Measurements from ENCODE around the gene ABTB2.
"Not testable (repeated sequence)": the region's sequence is repeated elsewhere in the genome, so short reads cannot be mapped to it uniquely, and the experiment has no call there.

The ABTB2 gene

GRCh38 chr11:34395916-34396550, 38.2 kb upstream of the ABTB2 start:
- Histone ChIP-seq H2BK5ac (ENCODE audit: low read length) (no peak overlapping the region), H2BK12ac (ENCODE audit: low read length) (no peak overlapping the region), H4K8ac (ENCODE audit: low read depth, low read length) (no peak overlapping the region), H2AK5ac (ENCODE audit: low read depth, low read length) (no peak overlapping the region), H3K27ac (replicated peaks; ENCODE audit: low read length) (no peak overlapping the region), H3K79me1 (ENCODE audit: low read depth, low read length) (no peaks in the 10 kb centered on the region), H3K27me3 (ENCODE audit: control insufficient read depth in 3 of 3, insufficient read depth in 3 of 3, low read depth in 1 of 3, low read length in 3 of 3) (no peaks in the 10 kb centered on the region), H4K91ac (ENCODE audit: low read depth, low read length, poor library complexity) (no peak overlapping the region), H3K4me2 (ENCODE audit: insufficient read depth, low read length, poor library complexity, severe bottlenecking) (no peak overlapping the region), H2BK15ac (ENCODE audit: low read length) (no peak overlapping the region), H3K9ac (ENCODE audit: low read depth, low read length, poor library complexity) (no peak overlapping the region), H3K4me1 (ENCODE audit: control insufficient read depth in 2 of 2, insufficient read depth in 1 of 2, low read depth in 1 of 2, low read length in 2 of 2) (peaks cover 0 to 2% of the 10 kb centered on the region in 2 donors), H3K36me3 (replicated peaks in 1 of 2; ENCODE audit: control insufficient read depth in 2 of 2, insufficient read depth in 2 of 2, low read length in 2 of 2) (no peaks in the 10 kb centered on the region), H2AFZ (ENCODE audit: low read length) (no peak overlapping the region), H2BK120ac (ENCODE audit: low read depth, low read length) (no peak overlapping the region), H3K18ac (ENCODE audit: low read length) (no peak overlapping the region), H3K23ac (ENCODE audit: low read depth, low read length, poor library complexity) (no peak overlapping the region), H3K4me3 (ENCODE audit: low read length in 2 of 2) (no peak overlapping the region), H3K9me3 (replicated peaks in 1 of 2; ENCODE audit: control insufficient read depth in 2 of 2, insufficient read depth in 1 of 2, low read depth in 1 of 2, low read length in 2 of 2) (peaks cover 0 to 2% of the 10 kb centered on the region in 2 donors), H3K14ac (ENCODE audit: low read length) (no peak overlapping the region), H3K4ac (ENCODE audit: low read length) (no peak overlapping the region)
- DNase-seq (ENCODE audit: low spot score), result no peak
- no CpG with 5 or more reads among the region's 1 CpG for WGBS, 2 donors (ENCODE audit: extremely low coverage in 2 of 2, insufficient read length in 2 of 2, insufficient replicate concordance in 1 of 2)

- Histone ChIP-seq H2BK5ac (ENCODE audit: low read length) (no peak overlapping the region), H3K9me3 (replicated peaks in 1 of 2; ENCODE audit: control insufficient read depth in 2 of 2, insufficient read depth in 1 of 2, low read depth in 1 of 2, low read length in 2 of 2) (no peaks in the 10 kb centered on the region), H2BK15ac (ENCODE audit: low read length) (no peak overlapping the region), H3K23ac (ENCODE audit: low read depth, low read length, poor library complexity) (no peak overlapping the region), H3K27ac (replicated peaks; ENCODE audit: low read length) (no peak overlapping the region), H3K27me3 (ENCODE audit: control insufficient read depth in 3 of 3, insufficient read depth in 3 of 3, low read depth in 1 of 3, low read length in 3 of 3) (no peaks in the 10 kb centered on the region), H3K14ac (ENCODE audit: low read length) (no peak overlapping the region), H3K4me1 (ENCODE audit: control insufficient read depth in 2 of 2, insufficient read depth in 1 of 2, low read depth in 1 of 2, low read length in 2 of 2) (peaks cover 0 to 2% of the 10 kb centered on the region in 2 donors), H2AK5ac (ENCODE audit: low read depth, low read length) (no peak overlapping the region), H4K8ac (ENCODE audit: low read depth, low read length) (no peak overlapping the region), H2AFZ (ENCODE audit: low read length) (no peak overlapping the region), H3K36me3 (replicated peaks in 1 of 2; ENCODE audit: control insufficient read depth in 2 of 2, insufficient read depth in 2 of 2, low read length in 2 of 2) (no peaks in the 10 kb centered on the region), H2BK12ac (ENCODE audit: low read length) (no peak overlapping the region), H4K91ac (ENCODE audit: low read depth, low read length, poor library complexity) (no peak overlapping the region), H3K9ac (ENCODE audit: low read depth, low read length, poor library complexity) (no peak overlapping the region), H3K4me2 (ENCODE audit: insufficient read depth, low read length, poor library complexity, severe bottlenecking) (no peak overlapping the region), H2BK120ac (ENCODE audit: low read depth, low read length) (no peak overlapping the region), H3K4ac (ENCODE audit: low read length) (no peak overlapping the region), H3K4me3 (ENCODE audit: low read length in 2 of 2) (no peak overlapping the region), H3K18ac (ENCODE audit: low read length) (no peak overlapping the region), H3K79me1 (ENCODE audit: low read depth, low read length) (no peaks in the 10 kb centered on the region)
- WGBS, 2 donors (ENCODE audit: extremely low coverage in 2 of 2, insufficient read length in 2 of 2, insufficient replicate concordance in 1 of 2), result no CpG with 5 or more reads among the region's 6 CpGs
- no peak for DNase-seq (ENCODE audit: low spot score)
These were observed 37.0 kb upstream of the ABTB2 start for GRCh38 chr11:34394771-34395300.

GRCh38 chr11:34387653-34388052, 29.8 kb upstream of the ABTB2 start:
- no peaks in the 10 kb centered on the region for H3K36me3 ChIP-seq (replicated peaks in 1 of 2; ENCODE audit: control insufficient read depth in 2 of 2, insufficient read depth in 2 of 2, low read length in 2 of 2)
- H2AK5ac ChIP-seq (ENCODE audit: low read depth, low read length), result no peak overlapping the region
- no peaks in the 10 kb centered on the region for H3K79me1 ChIP-seq (ENCODE audit: low read depth, low read length)
- H3K18ac ChIP-seq (ENCODE audit: low read length), result no peak overlapping the region
- H3K27me3 ChIP-seq (ENCODE audit: control insufficient read depth in 3 of 3, insufficient read depth in 3 of 3, low read depth in 1 of 3, low read length in 3 of 3), result no peaks in the 10 kb centered on the region
- WGBS, 2 donors (ENCODE audit: extremely low coverage in 2 of 2, insufficient read length in 2 of 2, insufficient replicate concordance in 1 of 2), result no CpG with 5 or more reads among the region's 1 CpG
- H3K4me1 ChIP-seq (ENCODE audit: control insufficient read depth in 2 of 2, insufficient read depth in 1 of 2, low read depth in 1 of 2, low read length in 2 of 2), result no peaks in the 10 kb centered on the region
- H2AFZ ChIP-seq (ENCODE audit: low read length), result no peak overlapping the region
- DNase-seq (ENCODE audit: low spot score), result no peak
- no peak overlapping the region for H4K91ac ChIP-seq (ENCODE audit: low read depth, low read length, poor library complexity)
- H2BK12ac ChIP-seq (ENCODE audit: low read length), result no peak overlapping the region
- H4K8ac ChIP-seq (ENCODE audit: low read depth, low read length), result no peak overlapping the region
- H3K4me3 ChIP-seq (ENCODE audit: low read length in 2 of 2), result no peak overlapping the region
- H3K23ac ChIP-seq (ENCODE audit: low read depth, low read length, poor library complexity), result no peak overlapping the region
- no peak overlapping the region for H3K9ac ChIP-seq (ENCODE audit: low read depth, low read length, poor library complexity)
- H2BK15ac ChIP-seq (ENCODE audit: low read length), result no peak overlapping the region
- no peak overlapping the region for H3K4ac ChIP-seq (ENCODE audit: low read length)
- no peak overlapping the region for H3K14ac ChIP-seq (ENCODE audit: low read length)
- H2BK5ac ChIP-seq (ENCODE audit: low read length), result no peak overlapping the region
- no peaks in the 10 kb centered on the region for H3K9me3 ChIP-seq (replicated peaks in 1 of 2; ENCODE audit: control insufficient read depth in 2 of 2, insufficient read depth in 1 of 2, low read depth in 1 of 2, low read length in 2 of 2)
- no peak overlapping the region for H3K4me2 ChIP-seq (ENCODE audit: insufficient read depth, low read length, poor library complexity, severe bottlenecking)
- H2BK120ac ChIP-seq (ENCODE audit: low read depth, low read length), result no peak overlapping the region
- H3K27ac ChIP-seq (replicated peaks; ENCODE audit: low read length), result no peak overlapping the region

GRCh38 chr11:34386356-34386755, 28.5 kb upstream of the ABTB2 start:
- H4K8ac ChIP-seq (ENCODE audit: low read depth, low read length); H2BK15ac ChIP-seq (ENCODE audit: low read length); H3K4me2 ChIP-seq (ENCODE audit: insufficient read depth, low read length, poor library complexity, severe bottlenecking); DNase-seq (ENCODE audit: low spot score); H3K4me1 ChIP-seq (ENCODE audit: control insufficient read depth in 2 of 2, insufficient read depth in 1 of 2, low read depth in 1 of 2, low read length in 2 of 2); H3K27ac ChIP-seq (replicated peaks; ENCODE audit: low read length); H3K14ac ChIP-seq (ENCODE audit: low read length); H2BK120ac ChIP-seq (ENCODE audit: low read depth, low read length); H2AK5ac ChIP-seq (ENCODE audit: low read depth, low read length); H2BK5ac ChIP-seq (ENCODE audit: low read length); H2AFZ ChIP-seq (ENCODE audit: low read length); H3K23ac ChIP-seq (ENCODE audit: low read depth, low read length, poor library complexity); H3K4me3 ChIP-seq (ENCODE audit: low read length in 2 of 2); H3K36me3 ChIP-seq (replicated peaks in 1 of 2; ENCODE audit: control insufficient read depth in 2 of 2, insufficient read depth in 2 of 2, low read length in 2 of 2); H4K91ac ChIP-seq (ENCODE audit: low read depth, low read length, poor library complexity); H2BK12ac ChIP-seq (ENCODE audit: low read length); H3K9ac ChIP-seq (ENCODE audit: low read depth, low read length, poor library complexity); H3K79me1 ChIP-seq (ENCODE audit: low read depth, low read length); H3K9me3 ChIP-seq (replicated peaks in 1 of 2; ENCODE audit: control insufficient read depth in 2 of 2, insufficient read depth in 1 of 2, low read depth in 1 of 2, low read length in 2 of 2); H3K27me3 ChIP-seq (ENCODE audit: control insufficient read depth in 3 of 3, insufficient read depth in 3 of 3, low read depth in 1 of 3, low read length in 3 of 3); H3K4ac ChIP-seq (ENCODE audit: low read length); H3K18ac ChIP-seq (ENCODE audit: low read length): not testable (repeated sequence)
- WGBS, 2 donors (ENCODE audit: extremely low coverage in 2 of 2, insufficient read length in 2 of 2, insufficient replicate concordance in 1 of 2), result no CpG with 5 or more reads among the region's 2 CpGs
